NB4 (cell line): ENCODE measurements around the gene SELENOI.

Experiments used
- CTCF ChIP-seq: IDR thresholded peaks from one replicate; pipeline ENCODE4 v1.5.1; 2012; ENCODE audit warnings: low read depth, low read length
- POLR2A ChIP-seq: IDR thresholded peaks from 2 replicates; pipeline ENCODE4 v1.6.1; 2011; ENCODE audit warnings: mild to moderate bottlenecking; ENCODE audit not compliant: insufficient read length; ENCODE audit errors: extremely low read depth

- TF ChIP-seq CTCF (no peak), POLR2A (no peak)
Observed at GRCh38 chr2:26442707-26443106, 96.8 kb downstream of the SELENOI start.
